Activated CD8-positive, alpha-beta memory T cell treated with anti-CD3 and anti-CD28 coated beads for 48 hours (primary cell): ENCODE results near the gene TRPM2.

Experiments used
- DNase-seq, 3 experiments: peaks; one replicate each; pipeline ENCODE4 v3.0.0-alpha.2; 2020; ENCODE audit warnings: low read depth in 2 of 3, low spot score in 2 of 3

Gene TRPM2

GRCh38 chr21:44442266-44443125 is 89.1 kb downstream of the TRPM2 start:
- DNase-seq, result no peak

GRCh38 chr21:44443291-44443890 is 90.0 kb downstream of the TRPM2 start:
- no peak for DNase-seq

DNA sequence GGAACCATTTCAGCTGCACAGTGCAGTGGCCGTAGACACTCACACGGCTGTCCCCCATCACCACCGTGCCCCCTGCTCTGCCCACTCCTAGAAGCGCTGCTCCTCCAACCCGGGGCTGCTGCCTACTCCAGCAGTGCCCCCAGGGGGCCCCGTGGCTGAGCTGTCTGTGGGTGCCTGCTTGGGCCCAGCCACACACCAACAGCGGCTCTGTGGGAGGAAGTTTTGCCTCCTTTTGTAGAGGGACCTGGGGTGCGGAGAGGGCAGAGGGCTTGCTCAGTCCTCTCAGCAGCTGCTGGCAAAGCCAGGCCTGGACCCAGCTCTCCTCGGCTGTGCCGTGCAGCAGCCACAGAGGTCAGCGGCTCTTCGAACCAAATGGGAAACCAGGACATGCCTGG is 90.5 kb downstream of the TRPM2 start:
- no peak for DNase-seq

GRCh38 chr21:44444286-44444931 is 91.0 kb downstream of the TRPM2 start:
- DNase-seq, result no peak

DNA sequence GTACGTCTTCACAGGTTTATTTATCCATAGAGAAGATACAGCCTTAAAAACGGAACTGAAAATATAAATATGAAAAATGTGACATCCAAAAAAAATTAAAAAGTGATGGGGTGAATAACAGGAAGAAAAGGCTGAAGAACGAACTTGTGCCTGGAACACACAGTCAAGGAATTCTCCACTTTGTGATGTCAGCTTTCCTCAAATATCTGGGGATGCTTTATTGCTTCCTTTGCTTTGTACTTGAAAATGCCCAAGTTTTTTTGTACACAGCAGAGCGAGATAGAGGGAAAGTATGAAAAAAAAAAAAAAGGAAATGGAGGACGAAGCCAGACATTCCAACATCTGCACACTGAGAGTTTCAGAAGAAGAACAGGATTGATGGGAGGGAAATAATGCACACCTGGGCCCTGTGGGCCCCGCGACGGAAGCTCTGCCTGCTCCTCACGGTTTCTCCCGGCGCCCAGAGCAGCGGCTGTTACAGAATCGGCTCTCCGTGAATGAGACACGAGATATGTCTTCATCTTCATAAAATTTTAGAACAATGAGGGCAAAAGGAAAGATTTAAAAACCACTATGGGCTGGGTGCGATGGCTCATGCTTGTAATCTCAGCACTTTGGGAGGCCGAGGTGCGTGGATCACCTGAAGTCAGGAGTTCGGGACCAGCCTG is 91.9 kb downstream of the TRPM2 start:
- DNase-seq, result no peak

GRCh38 chr21:44448651-44449131 is 95.3 kb downstream of the TRPM2 start:
- DNase-seq, result no peak

- no peak for DNase-seq
Measured at GRCh38 chr21:44449473-44450363, 96.3 kb downstream of the TRPM2 start.

GRCh38 chr21:44450402-44450801 is 97.0 kb downstream of the TRPM2 start:
- DNase-seq, result no peak

DNA sequence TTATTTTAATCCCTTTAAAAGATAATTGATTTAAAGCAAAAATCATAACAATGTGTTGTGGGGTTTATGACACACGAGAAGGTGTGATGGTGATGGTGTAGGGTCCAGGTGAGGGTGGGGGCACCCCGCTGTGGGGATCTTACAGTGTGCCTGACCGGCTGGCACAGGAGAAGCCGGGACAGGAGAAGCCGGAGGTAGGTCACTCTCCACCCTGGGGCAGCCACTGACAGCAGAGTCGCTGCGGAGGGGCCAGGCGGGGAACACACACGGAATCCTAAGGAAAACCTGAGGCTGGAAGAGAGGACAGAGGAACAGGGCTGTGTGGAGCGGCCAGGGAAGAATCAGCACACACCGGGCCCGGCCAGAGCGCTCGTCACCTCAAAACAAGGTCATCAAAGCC is 97.6 kb downstream of the TRPM2 start:
- DNase-seq, result no peak

- no peak for DNase-seq
Measured at GRCh38 chr21:44453120-44453519, 99.7 kb downstream of the TRPM2 start.

DNA sequence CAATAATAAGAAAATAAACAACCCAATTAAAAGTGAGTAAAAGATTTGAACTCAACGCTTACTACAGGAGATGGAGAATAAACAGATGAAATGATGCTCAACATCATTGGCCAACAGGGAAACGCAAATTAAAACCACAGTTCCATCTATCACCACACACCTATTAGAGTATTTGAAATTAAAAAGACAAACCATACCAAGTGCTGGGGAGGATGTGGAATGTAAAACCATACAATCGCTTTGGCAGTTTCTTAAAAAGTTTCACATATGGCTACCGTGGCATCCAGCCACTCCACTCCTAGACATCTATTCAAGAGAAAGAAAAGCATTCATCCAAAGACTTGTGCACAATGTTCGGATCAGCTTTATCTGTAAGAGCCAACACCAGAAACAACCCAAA is 100.6 kb downstream of the TRPM2 start:
- no peak for DNase-seq

GRCh38 chr21:44454747-44455523 is 101.5 kb downstream of the TRPM2 start, which contains the start of gene LRRC3:
LRRC3 (plus strand) TSS chr21:44455510; CDS start chr21:44456645, 1,135 bp downstream.
- DNase-seq, result peak; percentile 37 to 65 (median 43)

DNA sequence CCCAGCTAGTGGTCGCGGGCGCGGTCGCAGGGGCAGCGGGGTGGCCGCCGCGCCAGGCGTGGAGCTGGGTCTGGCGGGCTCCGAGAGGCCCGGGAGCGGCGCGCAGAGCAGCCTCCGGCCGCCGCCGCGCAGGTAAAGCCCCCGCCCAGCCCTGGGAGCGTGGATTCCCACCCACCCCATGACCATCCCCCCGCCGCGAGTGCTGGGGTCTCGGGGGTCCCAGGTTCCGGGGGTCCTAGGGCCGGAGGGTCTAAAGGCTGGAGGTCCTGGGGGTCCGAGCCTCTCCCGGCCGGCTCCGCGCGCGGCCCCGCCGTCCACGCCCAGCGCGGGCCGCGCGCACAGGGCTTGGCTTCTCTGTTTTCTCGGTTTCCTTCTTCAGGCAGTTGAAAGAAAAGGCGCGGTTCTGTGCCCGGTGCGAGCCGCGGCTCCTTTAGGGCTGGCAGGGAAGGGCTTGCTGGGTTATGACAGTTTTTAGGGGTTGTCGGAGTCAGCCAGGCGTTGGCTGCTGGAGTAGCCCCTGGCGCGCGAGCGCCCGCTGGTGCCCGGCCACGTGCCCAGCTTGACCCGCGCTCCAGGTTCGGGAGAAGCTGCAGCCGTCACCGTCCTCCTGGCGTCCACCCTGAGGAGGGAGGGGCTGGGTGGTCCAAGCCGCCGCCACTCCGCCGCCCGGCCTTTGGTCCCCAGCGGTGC is 102.2 kb downstream of the TRPM2 start:
- DNase-seq, result no peak

GRCh38 chr21:44456214-44456914 is 102.9 kb downstream of the TRPM2 start:
- no peak for DNase-seq

- no peak for DNase-seq
Measured at GRCh38 chr21:44456915-44457736, 103.7 kb downstream of the TRPM2 start.

DNA sequence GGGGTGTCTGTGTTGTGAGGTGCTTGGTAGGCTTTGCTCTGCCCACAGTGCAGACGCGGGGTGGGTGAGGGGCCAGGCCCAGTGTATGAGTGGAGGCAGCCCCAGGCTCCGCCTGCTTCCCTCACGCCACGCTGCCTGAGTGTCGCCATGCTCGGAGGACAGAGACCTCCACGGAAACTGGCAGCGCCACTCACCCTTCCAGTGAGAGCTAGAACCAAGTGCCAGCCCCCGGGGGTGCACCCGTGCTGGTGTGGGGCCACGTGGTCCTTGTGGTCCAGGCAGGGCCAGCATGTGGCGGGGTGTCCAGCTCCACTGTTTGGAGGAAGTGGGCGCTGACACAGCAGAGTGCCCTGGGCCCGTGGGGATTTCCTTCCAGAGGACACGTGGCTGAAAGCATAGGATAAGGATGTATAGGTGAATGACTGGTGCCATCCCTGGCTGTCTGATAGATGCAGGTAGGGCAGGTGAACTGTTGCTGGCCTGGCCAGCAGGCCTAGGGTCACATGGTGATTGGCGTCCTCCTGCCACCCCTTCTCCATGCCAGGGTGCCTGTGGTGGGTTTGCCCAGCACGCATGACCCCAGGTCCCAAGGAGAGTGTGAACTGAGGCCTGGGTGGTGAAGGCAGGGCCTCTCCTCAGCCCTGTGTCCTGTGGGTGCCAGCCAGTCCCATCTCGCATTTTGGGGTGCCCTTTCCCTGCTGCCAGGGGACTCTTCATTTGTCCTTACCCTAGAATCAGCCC is 105.7 kb downstream of the TRPM2 start:
- no peak for DNase-seq
